ENCODE data around the gene MCM9. TPM values are rescaled to one million over a fixed set of nuclear protein-coding genes. Genes with fewer than 3 reads are reported as not detected.

The MCM9 gene
- total and polyA plus RNA-seq, 2 of the 13 experiments (the other 11 are each of a cell fraction or from before 2014, with no cell fraction given) = 3.8 to 17.2 TPM

DNA sequence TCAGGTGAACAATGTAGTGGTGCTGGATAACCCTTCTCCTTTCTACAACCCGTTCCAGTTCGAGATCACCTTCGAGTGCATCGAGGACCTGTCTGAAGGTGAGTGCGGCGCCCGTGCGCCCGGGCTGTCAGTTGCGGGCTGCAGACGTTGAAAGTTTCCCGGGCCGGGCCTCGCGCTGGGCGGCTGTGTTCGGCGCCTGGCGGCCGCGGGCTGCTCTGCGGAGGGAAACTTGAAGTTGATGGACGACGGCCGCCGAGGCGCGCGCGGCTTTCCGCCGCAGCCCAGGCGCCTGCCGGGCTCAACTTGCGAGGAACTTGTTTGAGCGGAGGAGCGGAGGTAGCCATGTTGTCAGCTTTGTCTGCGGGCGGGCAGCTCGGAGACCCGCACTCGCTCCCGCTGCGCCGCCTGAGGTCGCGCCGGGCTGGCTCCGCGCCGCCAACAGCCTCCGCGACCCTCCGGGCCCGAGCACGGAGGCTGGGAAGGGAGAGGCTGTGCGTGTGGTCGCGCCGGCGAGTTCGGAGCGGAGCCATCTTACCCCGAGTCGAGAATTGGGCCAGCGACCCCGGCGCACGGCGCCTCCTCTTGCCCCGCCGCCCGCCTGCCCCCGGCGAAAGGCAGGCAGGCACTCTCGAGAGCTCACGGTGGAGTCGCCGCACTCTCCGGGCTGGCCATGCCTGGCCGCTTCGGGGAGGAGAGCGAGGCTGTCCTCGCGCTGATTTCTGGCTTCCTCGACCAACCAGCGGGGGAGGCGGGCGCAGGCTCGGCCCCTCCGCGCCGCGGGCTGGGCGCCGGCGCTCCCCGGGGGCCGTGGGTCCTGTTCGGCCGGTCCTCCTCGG lies 40.3 kb downstream of the MCM9 start (continued):
- TF ChIP-seq, protein P1, sequence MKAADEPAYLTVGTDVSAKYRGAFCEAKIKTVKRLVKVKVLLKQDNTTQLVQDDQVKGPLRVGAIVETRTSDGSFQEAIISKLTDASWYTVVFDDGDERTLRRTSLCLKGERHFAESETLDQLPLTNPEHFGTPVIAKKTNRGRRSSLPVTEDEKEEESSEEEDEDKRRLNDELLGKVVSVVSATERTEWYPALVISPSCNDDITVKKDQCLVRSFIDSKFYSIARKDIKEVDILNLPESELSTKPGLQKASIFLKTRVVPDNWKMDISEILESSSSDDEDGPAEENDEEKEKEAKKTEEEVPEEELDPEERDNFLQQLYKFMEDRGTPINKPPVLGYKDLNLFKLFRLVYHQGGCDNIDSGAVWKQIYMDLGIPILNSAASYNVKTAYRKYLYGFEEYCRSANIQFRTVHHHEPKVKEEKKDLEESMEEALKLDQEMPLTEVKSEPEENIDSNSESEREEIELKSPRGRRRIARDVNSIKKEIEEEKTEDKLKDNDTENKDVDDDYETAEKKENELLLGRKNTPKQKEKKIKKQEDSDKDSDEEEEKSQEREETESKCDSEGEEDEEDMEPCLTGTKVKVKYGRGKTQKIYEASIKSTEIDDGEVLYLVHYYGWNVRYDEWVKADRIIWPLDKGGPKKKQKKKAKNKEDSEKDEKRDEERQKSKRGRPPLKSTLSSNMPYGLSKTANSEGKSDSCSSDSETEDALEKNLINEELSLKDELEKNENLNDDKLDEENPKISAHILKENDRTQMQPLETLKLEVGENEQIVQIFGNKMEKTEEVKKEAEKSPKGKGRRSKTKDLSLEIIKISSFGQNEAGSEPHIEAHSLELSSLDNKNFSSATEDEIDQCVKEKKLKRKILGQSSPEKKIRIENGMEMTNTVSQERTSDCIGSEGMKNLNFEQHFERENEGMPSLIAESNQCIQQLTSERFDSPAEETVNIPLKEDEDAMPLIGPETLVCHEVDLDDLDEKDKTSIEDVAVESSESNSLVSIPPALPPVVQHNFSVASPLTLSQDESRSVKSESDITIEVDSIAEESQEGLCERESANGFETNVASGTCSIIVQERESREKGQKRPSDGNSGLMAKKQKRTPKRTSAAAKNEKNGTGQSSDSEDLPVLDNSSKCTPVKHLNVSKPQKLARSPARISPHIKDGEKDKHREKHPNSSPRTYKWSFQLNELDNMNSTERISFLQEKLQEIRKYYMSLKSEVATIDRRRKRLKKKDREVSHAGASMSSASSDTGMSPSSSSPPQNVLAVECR (CRISPR knock-in tag; IDR thresholded peaks at IDR 0.05; ENCODE audit: borderline replicate concordance) = peak; percentile 90
- TF ChIP-seq ZNF557 (CRISPR knock-in tag; IDR thresholded peaks at IDR 0.05) (no peak), HHEX (CRISPR knock-in tag; IDR thresholded peaks at IDR 0.05) (no peak), ZNF678 (CRISPR knock-in tag; IDR thresholded peaks at IDR 0.05) (0 out of 2 replicates have a peak, but pooled peaks have one; percentile 6), ZSCAN9 (CRISPR knock-in tag; IDR thresholded peaks at IDR 0.05; ENCODE audit: borderline replicate concordance) (no peak), SNAPC2 (CRISPR knock-in tag; IDR thresholded peaks at IDR 0.05) (no peak; the same call in 1 of the 2 replicates), PTBP1 (IDR thresholded peaks at IDR 0.05; ENCODE audit: low read depth, low read length, poor library complexity, severe bottlenecking) (no peak), ZNF326 (CRISPR knock-in tag; IDR thresholded peaks at IDR 0.05; ENCODE audit: borderline replicate concordance) (no peak), SSRP1 (CRISPR knock-in tag; IDR thresholded peaks at IDR 0.05) (0 out of 2 replicates have a peak, but pooled peaks have one; percentile 71), ELF3 (CRISPR knock-in tag; IDR thresholded peaks at IDR 0.05) (no peak), NR2F6 (IDR thresholded peaks at IDR 0.05) (no peak), NR2F6 (CRISPR knock-in tag; IDR thresholded peaks at IDR 0.05) (no peak; the same call in 1 of the 2 replicates), FOXM1 (CRISPR knock-in tag; IDR thresholded peaks at IDR 0.05) (no peak)
- TF ChIP-seq, protein P2, sequence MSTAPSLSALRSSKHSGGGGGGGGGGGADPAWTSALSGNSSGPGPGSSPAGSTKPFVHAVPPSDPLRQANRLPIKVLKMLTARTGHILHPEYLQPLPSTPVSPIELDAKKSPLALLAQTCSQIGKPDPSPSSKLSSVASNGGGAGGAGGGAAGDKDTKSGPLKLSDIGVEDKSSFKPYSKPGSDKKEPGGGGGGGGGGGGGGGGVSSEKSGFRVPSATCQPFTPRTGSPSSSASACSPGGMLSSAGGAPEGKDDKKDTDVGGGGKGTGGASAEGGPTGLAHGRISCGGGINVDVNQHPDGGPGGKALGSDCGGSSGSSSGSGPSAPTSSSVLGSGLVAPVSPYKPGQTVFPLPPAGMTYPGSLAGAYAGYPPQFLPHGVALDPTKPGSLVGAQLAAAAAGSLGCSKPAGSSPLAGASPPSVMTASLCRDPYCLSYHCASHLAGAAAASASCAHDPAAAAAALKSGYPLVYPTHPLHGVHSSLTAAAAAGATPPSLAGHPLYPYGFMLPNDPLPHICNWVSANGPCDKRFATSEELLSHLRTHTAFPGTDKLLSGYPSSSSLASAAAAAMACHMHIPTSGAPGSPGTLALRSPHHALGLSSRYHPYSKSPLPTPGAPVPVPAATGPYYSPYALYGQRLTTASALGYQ (CRISPR knock-in tag; IDR thresholded peaks at IDR 0.05) = no peak
- TF ChIP-seq, protein P3, sequence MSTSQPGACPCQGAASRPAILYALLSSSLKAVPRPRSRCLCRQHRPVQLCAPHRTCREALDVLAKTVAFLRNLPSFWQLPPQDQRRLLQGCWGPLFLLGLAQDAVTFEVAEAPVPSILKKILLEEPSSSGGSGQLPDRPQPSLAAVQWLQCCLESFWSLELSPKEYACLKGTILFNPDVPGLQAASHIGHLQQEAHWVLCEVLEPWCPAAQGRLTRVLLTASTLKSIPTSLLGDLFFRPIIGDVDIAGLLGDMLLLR (CRISPR knock-in tag; IDR thresholded peaks at IDR 0.05) = no peak
- TF ChIP-seq, protein P4, sequence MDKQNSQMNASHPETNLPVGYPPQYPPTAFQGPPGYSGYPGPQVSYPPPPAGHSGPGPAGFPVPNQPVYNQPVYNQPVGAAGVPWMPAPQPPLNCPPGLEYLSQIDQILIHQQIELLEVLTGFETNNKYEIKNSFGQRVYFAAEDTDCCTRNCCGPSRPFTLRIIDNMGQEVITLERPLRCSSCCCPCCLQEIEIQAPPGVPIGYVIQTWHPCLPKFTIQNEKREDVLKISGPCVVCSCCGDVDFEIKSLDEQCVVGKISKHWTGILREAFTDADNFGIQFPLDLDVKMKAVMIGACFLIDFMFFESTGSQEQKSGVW (CRISPR knock-in tag; IDR thresholded peaks at IDR 0.05; ENCODE audit: borderline replicate concordance) = no peak
- TF ChIP-seq, protein P5, sequence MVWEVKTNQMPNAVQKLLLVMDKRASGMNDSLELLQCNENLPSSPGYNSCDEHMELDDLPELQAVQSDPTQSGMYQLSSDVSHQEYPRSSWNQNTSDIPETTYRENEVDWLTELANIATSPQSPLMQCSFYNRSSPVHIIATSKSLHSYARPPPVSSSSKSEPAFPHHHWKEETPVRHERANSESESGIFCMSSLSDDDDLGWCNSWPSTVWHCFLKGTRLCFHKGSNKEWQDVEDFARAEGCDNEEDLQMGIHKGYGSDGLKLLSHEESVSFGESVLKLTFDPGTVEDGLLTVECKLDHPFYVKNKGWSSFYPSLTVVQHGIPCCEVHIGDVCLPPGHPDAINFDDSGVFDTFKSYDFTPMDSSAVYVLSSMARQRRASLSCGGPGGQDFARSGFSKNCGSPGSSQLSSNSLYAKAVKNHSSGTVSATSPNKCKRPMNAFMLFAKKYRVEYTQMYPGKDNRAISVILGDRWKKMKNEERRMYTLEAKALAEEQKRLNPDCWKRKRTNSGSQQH (CRISPR knock-in tag; IDR thresholded peaks at IDR 0.05; ENCODE audit: low read depth) = peak; percentile 52; the same call in 1 of the 2 replicates
- TF ChIP-seq, protein P6, sequence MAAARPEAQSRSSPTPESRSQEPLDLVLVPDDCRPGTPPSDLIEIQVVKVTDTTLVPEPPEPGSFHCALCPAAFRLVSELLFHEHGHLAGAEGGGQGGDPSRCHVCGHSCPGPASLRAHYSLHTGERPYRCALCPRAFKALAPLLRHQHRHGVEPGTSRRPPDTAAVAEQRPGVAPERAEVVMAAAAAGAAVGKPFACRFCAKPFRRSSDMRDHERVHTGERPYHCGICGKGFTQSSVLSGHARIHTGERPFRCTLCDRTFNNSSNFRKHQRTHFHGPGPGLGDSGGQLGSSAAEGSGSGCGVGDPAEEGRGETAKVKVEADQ (CRISPR knock-in tag; IDR thresholded peaks at IDR 0.05; ENCODE audit: borderline replicate concordance) = no peak
- TF ChIP-seq, protein P7, sequence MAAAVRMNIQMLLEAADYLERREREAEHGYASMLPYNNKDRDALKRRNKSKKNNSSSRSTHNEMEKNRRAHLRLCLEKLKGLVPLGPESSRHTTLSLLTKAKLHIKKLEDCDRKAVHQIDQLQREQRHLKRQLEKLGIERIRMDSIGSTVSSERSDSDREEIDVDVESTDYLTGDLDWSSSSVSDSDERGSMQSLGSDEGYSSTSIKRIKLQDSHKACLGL (CRISPR knock-in tag; IDR thresholded peaks at IDR 0.05) = peak; percentile 13; the same call in 1 of the 2 replicates
